HG03521 (cell line): Measurements from ENCODE around the gene LYAR.

ENCODE experiments used
- ATAC-seq: cut with Tn5 transposase; IDR thresholded peaks from one replicate; pipeline ENCODE4 v1.9.1; 2021; ENCODE audit warnings: mild to moderate bottlenecking, moderate library complexity; ENCODE audit not compliant: unreplicated experiment

The LYAR gene

GRCh38 chr4:4289941-4290850 lies at the start of gene LYAR, which contains the start of gene ZBTB49:
Gene LYAR, minus strand, starts transcription at chr4:4290154. Its CDS starts 6,412 bp downstream, at chr4:4283742.
Gene ZBTB49, plus strand, starts transcription at chr4:4290251. Its CDS starts 9,695 bp downstream, at chr4:4299946.
- peak; percentile 82 for ATAC-seq

DNA sequence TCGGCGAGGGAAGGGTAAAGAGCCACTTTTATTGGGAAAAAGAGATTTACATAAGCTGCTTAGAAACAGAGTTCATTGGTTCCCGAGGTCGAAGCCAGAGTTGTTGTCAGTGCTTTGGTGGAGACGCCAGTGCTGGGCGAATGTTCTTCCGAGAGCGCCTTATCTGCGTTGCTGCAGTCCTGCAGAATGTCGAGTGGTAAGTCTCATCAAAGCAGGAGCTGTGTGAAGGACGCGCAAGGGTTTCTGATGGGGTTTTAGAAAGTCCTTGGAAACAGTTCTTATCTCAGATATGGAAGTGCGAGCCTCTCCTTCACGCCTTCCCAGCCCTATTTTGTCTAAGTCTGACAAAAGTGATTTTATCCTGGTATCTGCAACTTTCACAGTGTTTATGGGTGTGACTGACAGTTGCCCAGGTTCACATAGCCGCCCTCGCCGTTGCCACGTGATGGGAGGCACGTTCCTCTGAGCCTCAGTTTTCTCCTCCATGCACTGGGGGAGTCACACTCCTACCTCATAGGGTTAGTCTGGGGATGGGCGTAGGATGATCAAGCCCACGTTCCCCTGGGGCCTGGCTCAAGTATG lies 49.6 kb upstream of the LYAR start:
- no peak for ATAC-seq

DNA sequence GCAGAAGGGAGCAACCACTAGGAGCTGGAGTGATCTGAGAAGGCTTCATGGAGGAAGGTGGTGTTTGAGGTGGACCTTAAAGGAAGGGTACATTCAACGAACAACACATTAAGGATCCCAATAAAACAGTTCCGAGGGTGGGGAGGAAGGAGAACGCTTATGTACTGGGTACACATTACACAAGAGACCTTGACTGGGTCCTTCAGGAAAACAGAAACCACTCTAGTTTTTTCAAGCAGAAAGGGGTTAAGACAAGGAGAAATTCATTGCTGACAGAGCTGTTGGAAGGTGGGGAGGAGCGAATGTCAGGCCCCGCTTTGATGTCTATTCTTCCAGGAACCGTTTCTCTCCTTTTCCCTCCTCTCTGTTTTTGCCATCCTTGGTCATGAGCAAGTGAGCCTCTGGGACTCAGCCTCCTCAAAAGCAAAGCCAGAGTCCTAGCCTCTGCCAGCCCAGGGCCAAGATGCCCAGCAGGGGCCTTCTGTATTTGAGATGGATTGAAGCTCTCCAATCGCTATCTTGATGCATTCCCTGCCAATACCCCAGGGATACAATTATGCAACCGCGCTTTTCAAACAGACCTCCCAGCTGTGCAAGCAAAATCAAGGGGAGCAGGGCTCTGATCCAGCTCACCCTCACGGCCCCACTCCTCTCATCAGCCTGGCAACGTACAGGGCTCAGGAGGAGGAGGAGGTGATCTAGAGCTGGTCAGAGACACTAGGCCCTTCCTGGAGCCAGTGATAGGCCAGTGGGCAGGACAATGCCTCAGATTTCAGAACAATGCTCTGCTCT lies 48.5 kb upstream of the LYAR start:
- no peak for ATAC-seq

DNA sequence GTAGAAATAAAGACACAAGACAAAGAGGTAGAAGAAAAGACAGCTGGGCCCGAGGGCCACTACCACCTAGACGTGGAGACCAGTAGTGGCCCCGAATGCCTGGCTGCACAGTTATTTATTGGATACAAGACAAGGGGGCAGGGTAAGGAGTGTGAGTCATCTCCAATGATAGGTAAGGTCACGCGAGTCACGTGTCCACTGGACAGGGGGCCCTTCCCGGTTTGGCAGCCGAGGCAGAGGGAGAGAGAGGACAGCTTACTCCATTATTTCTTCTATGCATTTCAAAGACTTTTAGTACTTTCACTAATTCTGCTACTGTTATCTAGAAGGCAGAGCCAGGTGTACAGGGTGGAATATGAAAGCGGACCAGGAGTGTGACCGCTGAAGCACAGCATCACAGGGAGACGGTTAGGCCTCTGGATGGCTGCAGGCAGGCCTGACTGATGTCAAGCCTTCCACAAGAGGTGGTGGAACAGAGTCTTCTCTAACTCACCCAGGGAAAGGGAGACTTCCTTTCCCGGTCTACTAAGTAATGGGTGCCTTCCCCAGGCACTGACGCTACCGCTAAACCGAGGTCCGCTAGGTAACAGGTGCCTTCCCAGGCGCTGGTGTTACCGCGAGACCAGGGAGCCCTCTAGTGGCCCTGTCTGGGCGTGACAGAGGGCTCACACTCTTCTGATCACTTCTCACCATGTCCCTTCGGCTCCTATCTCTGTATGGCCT lies 45.0 kb upstream of the LYAR start:
- peak; percentile 62 for ATAC-seq

DNA sequence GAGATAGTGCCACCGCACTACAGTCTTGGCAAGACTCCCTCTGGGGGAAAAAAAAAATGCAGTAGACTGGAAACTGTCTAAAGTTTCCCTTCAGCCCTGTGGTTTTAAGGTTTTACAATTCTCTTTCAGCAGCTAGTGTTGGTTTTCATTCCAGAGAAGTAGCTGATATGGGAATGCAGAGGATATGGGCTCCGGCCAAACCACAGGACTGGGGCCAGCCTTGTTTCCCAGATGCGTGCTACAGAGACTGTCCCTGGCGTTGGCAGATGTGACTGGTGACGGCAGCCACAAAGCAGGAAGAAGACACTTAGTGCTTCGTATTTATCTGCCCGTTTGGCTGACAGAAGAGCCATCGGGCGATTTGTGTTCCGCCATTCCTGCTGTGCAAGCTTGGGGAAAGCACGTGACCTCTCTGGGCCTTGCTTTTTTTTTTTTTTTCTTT lies 43.3 kb upstream of the LYAR start:
- ATAC-seq: no peak

DNA sequence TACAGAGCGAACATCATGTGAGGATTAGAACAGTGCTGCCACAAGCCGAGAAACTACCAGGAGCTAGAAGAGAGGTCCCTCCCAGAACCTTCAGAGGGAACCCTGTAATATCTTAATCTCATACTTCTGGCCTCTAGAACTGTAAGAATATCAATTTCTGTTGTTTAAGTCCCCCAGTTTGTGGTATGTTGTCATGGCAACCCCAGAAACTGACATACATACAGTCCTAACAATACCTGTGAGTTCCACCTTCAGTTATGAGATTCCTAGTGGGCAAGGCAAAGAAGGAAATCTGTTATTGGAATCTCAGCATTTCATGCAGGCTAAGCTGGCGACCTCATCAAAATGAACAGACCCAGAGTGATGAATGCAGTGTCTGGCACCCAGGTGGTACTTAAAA lies 42.6 kb upstream of the LYAR start:
- ATAC-seq: no peak

DNA sequence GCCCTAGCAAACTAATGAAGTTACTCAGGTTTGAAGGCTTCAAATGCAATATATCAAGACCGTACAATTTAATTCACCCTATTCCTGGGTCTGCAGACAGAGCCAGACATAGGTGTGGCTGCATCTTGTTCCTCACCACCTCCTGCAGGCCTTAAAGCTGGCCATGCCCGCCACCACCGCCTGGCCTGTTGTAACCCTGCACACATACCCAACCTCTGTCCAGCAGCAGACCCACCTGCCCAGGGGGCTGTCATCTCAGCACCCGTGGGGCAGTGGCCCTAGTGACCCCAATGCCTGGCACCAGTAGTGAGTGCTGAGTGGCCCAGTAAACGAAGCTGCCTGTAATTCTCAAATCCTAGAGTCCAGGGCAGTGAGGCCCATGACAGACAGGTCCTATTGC lies 40.8 kb upstream of the LYAR start:
- no peak for ATAC-seq

DNA sequence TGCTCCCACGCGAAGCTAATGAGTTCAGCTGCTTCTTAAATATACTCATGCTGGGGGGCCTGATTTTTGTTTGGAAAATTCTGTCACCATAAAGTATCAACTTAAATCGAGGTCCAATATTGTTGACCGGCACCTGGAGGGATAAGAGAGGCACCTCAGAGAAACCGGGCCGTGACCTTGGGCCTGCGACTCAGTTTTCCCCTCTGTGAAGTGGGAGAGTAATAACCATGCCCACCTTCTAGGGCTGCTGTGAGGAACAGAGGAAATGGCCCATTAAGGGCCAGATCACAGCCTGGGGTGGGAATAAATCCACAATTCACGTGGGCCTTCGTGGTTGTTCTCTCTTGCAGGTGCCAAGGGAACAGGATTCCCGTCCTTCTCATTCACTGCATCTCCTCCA lies 39.5 kb upstream of the LYAR start:
- no peak for ATAC-seq

GRCh38 chr4:4328840-4329239 lies 38.9 kb upstream of the LYAR start:
- no peak for ATAC-seq

DNA sequence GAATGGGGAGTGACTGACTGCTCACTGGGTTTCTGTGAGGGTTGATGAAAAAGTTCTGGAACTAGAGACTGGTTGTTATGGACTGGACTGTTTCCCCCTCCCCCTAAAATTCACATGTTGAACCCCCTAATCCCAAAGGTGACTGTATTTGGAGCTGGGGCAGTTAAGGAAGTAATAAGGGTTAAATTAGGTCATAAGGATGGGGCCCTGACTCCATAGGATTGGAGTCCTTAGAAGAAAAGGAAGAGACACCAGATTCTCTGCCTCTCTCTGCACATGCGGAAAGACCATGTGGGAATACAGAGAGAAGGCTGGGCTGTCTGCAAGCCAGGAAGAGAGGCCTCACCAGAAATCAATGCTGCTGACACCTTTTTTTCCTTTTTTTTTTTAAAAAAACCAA lies 38.3 kb upstream of the LYAR start:
- no peak for ATAC-seq

DNA sequence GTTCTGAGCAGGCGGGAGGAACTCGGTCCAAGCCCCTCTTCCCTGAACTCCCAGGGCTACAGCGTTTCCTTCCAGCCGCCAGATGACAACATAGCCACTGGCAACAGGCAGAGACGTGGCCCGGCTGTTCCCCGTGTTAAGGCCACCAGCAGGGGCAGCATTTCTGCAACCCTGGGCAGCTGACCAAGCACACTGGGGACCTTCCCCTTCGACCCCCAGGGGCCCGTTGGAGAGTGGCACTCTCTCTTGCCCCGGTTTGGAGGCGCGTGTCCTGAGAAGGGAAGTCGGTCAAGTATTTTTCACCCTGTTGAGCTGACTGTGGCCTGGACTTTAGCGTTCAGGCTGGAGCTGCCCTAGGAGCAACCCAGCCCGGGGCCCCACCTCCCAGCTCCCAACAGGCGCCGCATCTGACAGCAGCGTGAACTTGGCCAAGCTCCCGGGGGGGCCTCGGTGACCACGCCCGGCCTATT lies 37.7 kb upstream of the LYAR start:
- no peak for ATAC-seq

GRCh38 chr4:4326166-4326565 lies 36.2 kb upstream of the LYAR start:
- ATAC-seq: no peak

- ATAC-seq: no peak
Observed at GRCh38 chr4:4325321-4325720, 35.4 kb upstream of the LYAR start.

GRCh38 chr4:4323705-4324534 lies 34.0 kb upstream of the LYAR start:
- ATAC-seq: no peak

- ATAC-seq: no peak
Observed at GRCh38 chr4:4321951-4322688, 32.2 kb upstream of the LYAR start.

- no peak for ATAC-seq
Observed at GRCh38 chr4:4320951-4321714, 31.2 kb upstream of the LYAR start.

DNA sequence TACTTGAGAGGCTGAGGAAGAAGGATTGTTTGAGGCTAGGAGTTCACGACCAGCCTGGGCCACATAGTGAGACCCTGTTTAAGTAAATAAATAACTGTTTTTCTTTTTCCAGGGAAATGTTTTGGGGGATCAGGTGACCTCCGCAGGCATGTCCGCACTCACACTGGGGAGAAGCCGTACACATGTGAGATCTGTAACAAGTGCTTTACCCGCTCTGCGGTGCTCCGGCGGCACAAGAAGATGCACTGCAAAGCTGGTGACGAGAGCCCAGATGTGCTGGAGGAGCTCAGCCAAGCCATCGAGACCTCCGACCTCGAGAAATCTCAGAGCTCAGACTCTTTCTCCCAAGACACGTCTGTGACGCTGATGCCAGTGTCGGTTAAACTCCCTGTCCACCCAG lies 30.6 kb upstream of the LYAR start:
- no peak for ATAC-seq

DNA sequence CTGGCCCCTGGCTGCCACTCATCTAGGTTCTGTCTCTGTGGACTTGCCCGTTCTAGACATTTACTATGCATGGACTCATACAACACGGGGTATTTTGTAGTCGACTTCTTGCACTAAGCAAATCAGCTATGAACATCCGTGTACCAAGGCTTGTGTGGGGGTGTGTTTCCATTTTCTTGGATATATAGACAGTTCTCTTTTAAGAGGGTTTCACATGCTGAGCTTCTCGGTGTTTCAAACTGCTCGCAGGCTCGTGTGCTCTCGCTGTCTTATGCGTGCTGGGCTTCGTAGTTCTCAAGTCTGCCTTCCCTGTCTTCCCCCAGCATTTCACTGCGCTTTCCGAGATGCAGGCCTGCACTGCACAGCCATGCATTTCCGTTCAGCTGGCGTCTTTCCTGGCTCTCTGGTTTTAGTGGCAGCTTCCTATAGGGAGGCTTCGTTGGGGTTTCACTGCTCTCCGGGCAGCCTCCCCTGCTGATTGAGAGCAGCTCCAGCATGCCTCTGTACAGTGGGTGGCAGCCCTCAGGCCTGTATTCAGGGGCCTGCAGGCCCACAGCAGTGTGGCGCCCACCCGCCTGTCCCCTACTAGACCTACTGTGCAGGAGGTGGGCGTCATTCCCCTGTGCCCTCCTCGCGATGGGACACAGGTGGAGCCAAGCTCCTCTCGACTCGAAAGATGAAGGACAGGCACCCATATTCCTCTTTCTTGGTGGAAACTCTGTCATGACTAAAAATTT lies 27.7 kb upstream of the LYAR start:
- ATAC-seq: no peak
